H9 (cell line): ENCODE data around the gene WFS1. TPM values are rescaled to one million over a fixed set of nuclear protein-coding genes. Genes with fewer than 3 reads are reported as not detected.

Source experiments
- DNase-seq: peaks from one replicate; pipeline ENCODE4 v3.0.0-alpha.2; 2017
- H2AFZ ChIP-seq: one replicate; pipeline ENCODE4 v1.6.1; 2013; ENCODE audit warnings: mild to moderate bottlenecking, low read length, control low read depth, moderate library complexity
- H2AK5ac ChIP-seq: 2 replicates; pipeline ENCODE4 v1.6.1; 2013; ENCODE audit warnings: low read length, control low read depth, mixed read lengths; ENCODE audit not compliant: insufficient read length
- H2BK120ac ChIP-seq: one replicate; pipeline ENCODE4 v1.6.1; 2013; ENCODE audit warnings: low read depth, mild to moderate bottlenecking, low read length, control low read depth, inconsistent platforms; ENCODE audit not compliant: poor library complexity, severe bottlenecking
- H2BK12ac ChIP-seq: 2 replicates; pipeline ENCODE4 v1.6.1; 2013; ENCODE audit warnings: low read length, control low read depth, mixed read lengths, low read depth; ENCODE audit not compliant: insufficient read length
- H2BK15ac ChIP-seq: 2 replicates; pipeline ENCODE4 v1.6.1; 2013; ENCODE audit warnings: low read depth, low read length, control low read depth
- H2BK20ac ChIP-seq: one replicate; pipeline ENCODE4 v1.6.1; 2013; ENCODE audit warnings: low read depth, mild to moderate bottlenecking, low read length, control low read depth, inconsistent platforms; ENCODE audit not compliant: poor library complexity, severe bottlenecking
- H2BK5ac ChIP-seq: 2 replicates; pipeline ENCODE4 v1.6.1; 2013; ENCODE audit warnings: low read length, control low read depth, mixed read lengths; ENCODE audit not compliant: insufficient read length
- H3K14ac ChIP-seq: 2 replicates; pipeline ENCODE4 v1.6.1; 2013; ENCODE audit warnings: low read length, control low read depth; ENCODE audit not compliant: insufficient read depth
- H3K18ac ChIP-seq: 2 replicates; pipeline ENCODE4 v1.6.1; 2013; ENCODE audit warnings: low read depth, mild to moderate bottlenecking, mixed read lengths, low read length, control low read depth; ENCODE audit not compliant: insufficient read length
- H3K23ac ChIP-seq: 2 replicates; pipeline ENCODE4 v1.6.1; 2013; ENCODE audit warnings: low read length, control low read depth, mixed read lengths, low read depth; ENCODE audit not compliant: insufficient read length
- H3K23me2 ChIP-seq: 2 replicates; pipeline ENCODE4 v1.6.1; 2013; ENCODE audit warnings: low read depth, mild to moderate bottlenecking, mixed read lengths, low read length, control low read depth; ENCODE audit not compliant: insufficient read length, poor library complexity, severe bottlenecking
- H3K27ac ChIP-seq: 2 replicates; pipeline ENCODE4 v1.5.1; 2013; ENCODE audit warnings: low read length, control low read depth, mixed read lengths, low read depth; ENCODE audit not compliant: insufficient read length
- H3K27me3 ChIP-seq: 2 replicates; pipeline ENCODE4 v1.6.1; 2013; ENCODE audit warnings: low read length, control low read depth, inconsistent platforms; ENCODE audit not compliant: insufficient read depth
- H3K4ac ChIP-seq: 2 replicates; pipeline ENCODE4 v1.6.1; 2013; ENCODE audit warnings: low read depth, mild to moderate bottlenecking, control low read depth, inconsistent platforms, low read length, moderate library complexity
- H3K4me1 ChIP-seq: 2 replicates; pipeline ENCODE4 v1.6.1; 2013; ENCODE audit warnings: low read length, control low read depth, inconsistent platforms; ENCODE audit not compliant: insufficient read depth
- H3K4me2 ChIP-seq: 2 replicates; pipeline ENCODE4 v1.6.1; 2013; ENCODE audit warnings: low read length, control low read depth, mixed read lengths; ENCODE audit not compliant: insufficient read length, insufficient read depth
- H3K56ac ChIP-seq: 2 replicates; pipeline ENCODE4 v1.6.1; 2013; ENCODE audit warnings: low read depth, mild to moderate bottlenecking, mixed read lengths, low read length, control low read depth; ENCODE audit not compliant: insufficient read length
- H3K79me1 ChIP-seq: 2 replicates; pipeline ENCODE4 v1.6.1; 2013; ENCODE audit warnings: low read depth, mild to moderate bottlenecking, moderate library complexity, low read length, control low read depth, inconsistent platforms; ENCODE audit not compliant: insufficient read depth, poor library complexity, severe bottlenecking
- H3K79me2 ChIP-seq: 2 replicates; pipeline ENCODE4 v1.6.1; 2013; ENCODE audit warnings: low read length, control low read depth, inconsistent platforms; ENCODE audit not compliant: insufficient read depth
- H3K9ac ChIP-seq: 2 replicates; pipeline ENCODE4 v1.6.1; 2013; ENCODE audit warnings: low read length, control low read depth, mixed read lengths; ENCODE audit not compliant: insufficient read length; ENCODE audit errors: extremely low read depth
- H3K9me3 ChIP-seq: one replicate; pipeline ENCODE4 v1.6.1; 2013; ENCODE audit warnings: low read depth, low read length, inconsistent platforms; ENCODE audit not compliant: control insufficient read depth
- H3T11ph ChIP-seq: one replicate; pipeline ENCODE4 v1.6.1; 2013; ENCODE audit warnings: mild to moderate bottlenecking, low read length, control low read depth, inconsistent platforms
- H4K20me1 ChIP-seq: one replicate; pipeline ENCODE4 v1.6.1; 2013; ENCODE audit not compliant: control insufficient read depth, insufficient read length, insufficient read depth
- H4K5ac ChIP-seq: 2 replicates; pipeline ENCODE4 v1.6.1; 2013; ENCODE audit warnings: low read depth, mild to moderate bottlenecking, mixed read lengths, low read length, control low read depth; ENCODE audit not compliant: insufficient read length
- H4K8ac ChIP-seq: replicated peaks from 2 replicates; pipeline ENCODE4 v1.6.1; 2013; ENCODE audit warnings: low read length, control low read depth, mixed read lengths, low read depth; ENCODE audit not compliant: insufficient read length
- H4K91ac ChIP-seq: 2 replicates; pipeline ENCODE4 v1.6.1; 2013; ENCODE audit warnings: low read depth, mild to moderate bottlenecking, moderate library complexity, mixed read lengths, low read length, control low read depth; ENCODE audit not compliant: insufficient read length
- H3K27ac Mint-ChIP-seq, 3 experiments: 2 replicates in 2 of 3; 3 replicates in 1 of 3; pipeline ENCODE4 v1.8.0; 2020 to 2021; ENCODE audit warnings: mixed read lengths in 3 of 3, mild to moderate bottlenecking in 1 of 3, moderate library complexity in 1 of 3
- H3K27me3 Mint-ChIP-seq: 2 replicates; pipeline ENCODE4 v1.8.0; 2021; ENCODE audit warnings: low read depth, mild to moderate bottlenecking, moderate library complexity, mixed read lengths
- H3K36me3 Mint-ChIP-seq, 3 experiments: 2 replicates in 2 of 3; 3 replicates in 1 of 3; pipeline ENCODE4 v1.8.0; 2020 to 2021; ENCODE audit warnings: low read depth in 3 of 3, mixed read lengths in 3 of 3; ENCODE audit not compliant: insufficient read depth in 1 of 3
- H3K4me1 Mint-ChIP-seq, 2 experiments: 2 replicates each; pipeline ENCODE4 v1.8.0; 2020; ENCODE audit warnings: mixed read lengths in 2 of 2
- H3K4me3 Mint-ChIP-seq, 2 experiments: 2 replicates in 1 of 2; 3 replicates in 1 of 2; pipeline ENCODE4 v1.8.0; 2020 to 2021; ENCODE audit warnings: mild to moderate bottlenecking in 2 of 2, mixed read lengths in 2 of 2, moderate library complexity in 1 of 2
- H3K9me3 Mint-ChIP-seq, 2 experiments: 2 replicates in 1 of 2; 3 replicates in 1 of 2; pipeline ENCODE4 v1.8.0; 2020; ENCODE audit warnings: mild to moderate bottlenecking in 2 of 2, mixed read lengths in 2 of 2, moderate library complexity in 1 of 2
- WGBS: extraction: QIAGEN DNeasy Blood & Tissue Kit; methylation state at CpG from one replicate; pipeline ENCODE4 v1.1.7; 2013; ENCODE audit warnings: missing lambda C conversion rate, low lambda C conversion rate, mixed read lengths; ENCODE audit not compliant: insufficient read length; ENCODE audit errors: extremely low coverage; 5-methylcytosine and 5-hydroxymethylcytosine counted together
- total RNA-seq: library from RNA; stranded (reverse); gene quantifications from 2 replicates; pipeline ENCODE4 v1.2.1, GENCODE V29; 2021
- TF ChIP-seq, protein P1 (sequence below): fragments of 200-600 bp; sonication (generic); conservative IDR thresholded peaks from 3 replicates; pipeline ENCODE4 v1.8.0; 2021; ENCODE audit warnings: antibody characterized with exemption, mild to moderate bottlenecking

The WFS1 gene
- total RNA-seq, 1 experiment from 2014 or later: 18.9 TPM

DNA sequence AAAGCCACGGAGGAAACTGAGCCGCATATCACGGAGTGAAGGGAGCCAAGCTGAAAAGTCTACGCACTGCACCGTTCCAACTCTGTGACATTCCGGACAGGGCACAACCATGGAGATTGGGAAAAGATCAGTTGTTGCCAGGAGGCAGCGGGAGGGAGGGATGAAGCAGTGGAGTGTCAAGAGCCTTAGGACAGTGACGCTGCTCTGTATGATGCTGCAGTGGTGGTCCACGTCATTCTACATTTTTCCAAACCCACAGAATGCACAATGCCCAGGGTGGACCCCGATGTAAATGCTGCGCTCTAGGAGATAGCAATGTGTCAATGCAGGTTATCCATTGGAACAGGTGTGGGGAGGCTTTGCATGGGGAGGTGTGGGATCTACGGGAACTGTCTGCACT lies 7.5 kb upstream of the WFS1 start:
- no peak overlapping the region for H3K27ac Mint-ChIP-seq
- no peak overlapping the region for H3K18ac ChIP-seq

More for the DNA sequence above, 7.5 kb upstream of the WFS1 start:
- no peak overlapping the region for H3K4ac ChIP-seq
- no peaks in the 10 kb centered on the region for H3K4me1 ChIP-seq
- no peak overlapping the region for H3K56ac ChIP-seq
- no peak overlapping the region for H3K14ac ChIP-seq
- Mint-ChIP-seq H3K36me3 (no peaks in the 10 kb centered on the region), H3K4me3 (no peak overlapping the region), H3K4me1 (peaks cover 17 to 34% of the 10 kb centered on the region in 2 experiments), H3K9me3 (no peaks in the 10 kb centered on the region; a peak in 2 of 5 replicates), H3K27me3 (peaks cover 5% of the 10 kb centered on the region)
- no peaks in the 10 kb centered on the region for H3K27me3 ChIP-seq
- H2BK120ac ChIP-seq: no peak overlapping the region
- H3K4me2 ChIP-seq: no peak overlapping the region
- no peak overlapping the region for H4K5ac ChIP-seq
- H3K9ac ChIP-seq: no peak overlapping the region
- H3K9me3 ChIP-seq: no peaks in the 10 kb centered on the region
- H3K79me2 ChIP-seq: no peaks in the 10 kb centered on the region
- H3K27ac ChIP-seq: no peak overlapping the region
- H2BK20ac ChIP-seq: no peak overlapping the region
- H2BK12ac ChIP-seq: no peak overlapping the region
- H4K20me1 ChIP-seq: no peaks in the 10 kb centered on the region
- H3K79me1 ChIP-seq: no peaks in the 10 kb centered on the region
- no peak overlapping the region for H3T11ph ChIP-seq
- no peaks in the 10 kb centered on the region for H3K23me2 ChIP-seq
- no peak for DNase-seq
- H4K8ac ChIP-seq: no peak overlapping the region
- no peak overlapping the region for H3K23ac ChIP-seq
- no peak overlapping the region for H4K91ac ChIP-seq
- H2AK5ac ChIP-seq: no peak overlapping the region
- H2BK15ac ChIP-seq: no peak overlapping the region
- H2BK5ac ChIP-seq: no peak overlapping the region
- no peak overlapping the region for H2AFZ ChIP-seq
- TF ChIP-seq, protein P1, sequence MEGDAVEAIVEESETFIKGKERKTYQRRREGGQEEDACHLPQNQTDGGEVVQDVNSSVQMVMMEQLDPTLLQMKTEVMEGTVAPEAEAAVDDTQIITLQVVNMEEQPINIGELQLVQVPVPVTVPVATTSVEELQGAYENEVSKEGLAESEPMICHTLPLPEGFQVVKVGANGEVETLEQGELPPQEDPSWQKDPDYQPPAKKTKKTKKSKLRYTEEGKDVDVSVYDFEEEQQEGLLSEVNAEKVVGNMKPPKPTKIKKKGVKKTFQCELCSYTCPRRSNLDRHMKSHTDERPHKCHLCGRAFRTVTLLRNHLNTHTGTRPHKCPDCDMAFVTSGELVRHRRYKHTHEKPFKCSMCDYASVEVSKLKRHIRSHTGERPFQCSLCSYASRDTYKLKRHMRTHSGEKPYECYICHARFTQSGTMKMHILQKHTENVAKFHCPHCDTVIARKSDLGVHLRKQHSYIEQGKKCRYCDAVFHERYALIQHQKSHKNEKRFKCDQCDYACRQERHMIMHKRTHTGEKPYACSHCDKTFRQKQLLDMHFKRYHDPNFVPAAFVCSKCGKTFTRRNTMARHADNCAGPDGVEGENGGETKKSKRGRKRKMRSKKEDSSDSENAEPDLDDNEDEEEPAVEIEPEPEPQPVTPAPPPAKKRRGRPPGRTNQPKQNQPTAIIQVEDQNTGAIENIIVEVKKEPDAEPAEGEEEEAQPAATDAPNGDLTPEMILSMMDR: no peak
- WGBS: no CpG with 5 or more reads among the region's 12 CpGs
